Neural crest cell (in vitro differentiated cells): ENCODE measurements around the gene WNT6. TPM values are rescaled to one million over a fixed set of nuclear protein-coding genes. Genes with fewer than 3 reads are reported as not detected.

Experiments used
- DNase-seq: peaks from one replicate; pipeline ENCODE4 v3.0.0; 2021; ENCODE audit warnings: low read depth, mixed read lengths, low spot score
- H3K27ac Mint-ChIP-seq: one replicate; pipeline ENCODE4 v1.8.0; 2021; ENCODE audit warnings: mild to moderate bottlenecking, mixed read lengths; ENCODE audit not compliant: unreplicated experiment
- H3K27me3 Mint-ChIP-seq: 2 replicates; pipeline ENCODE4 v1.8.0; 2021; ENCODE audit warnings: low read depth, mild to moderate bottlenecking, mixed read lengths
- H3K36me3 Mint-ChIP-seq: 2 replicates; pipeline ENCODE4 v1.8.0; 2021; ENCODE audit warnings: low read depth, mild to moderate bottlenecking, mixed read lengths
- H3K4me1 Mint-ChIP-seq: 2 replicates; pipeline ENCODE4 v1.8.0; 2021; ENCODE audit warnings: mixed read lengths
- H3K4me3 Mint-ChIP-seq: one replicate; pipeline ENCODE4 v1.8.0; 2021; ENCODE audit warnings: mild to moderate bottlenecking, mixed read lengths
- H3K9me3 Mint-ChIP-seq: 2 replicates; pipeline ENCODE4 v1.8.0; 2021; ENCODE audit warnings: mixed read lengths
- CTCF ChIP-seq: fragments of 200-600 bp; sonication (generic); conservative IDR thresholded peaks from 2 replicates; pipeline ENCODE4 v1.5.0; 2021; ENCODE audit warnings: antibody characterized with exemption, mild to moderate bottlenecking
- total RNA-seq: library from RNA; stranded (reverse); gene quantifications from 2 replicates; pipeline ENCODE4 v1.2.1, GENCODE V29; 2021

Gene WNT6
- total RNA-seq, 1 donor from 2014 or later = not detected

- H3K4me3 Mint-ChIP-seq = no peak overlapping the region
- no peak for DNase-seq
Measured at GRCh38 chr2:218850796-218851195, 8.8 kb upstream of the WNT6 start.

GRCh38 chr2:218851286-218851685 is 8.3 kb upstream of the WNT6 start:
- TF ChIP-seq CTCF = no peak
- Mint-ChIP-seq H3K27me3 (peaks cover 73% of the 10 kb centered on the region), H3K4me1 (no peaks in the 10 kb centered on the region), H3K36me3 (peaks cover 4% of the 10 kb centered on the region), H3K27ac (no peak overlapping the region), H3K4me3 (no peak overlapping the region), H3K9me3 (peaks cover 5% of the 10 kb centered on the region)
- DNase-seq = no peak

More at GRCh38 chr2:218850796-218851195, 8.8 kb upstream of the WNT6 start:
- Mint-ChIP-seq H3K9me3 (peaks cover 5% of the 10 kb centered on the region), H3K4me1 (no peaks in the 10 kb centered on the region), H3K36me3 (peaks cover 4% of the 10 kb centered on the region), H3K27me3 (peaks cover 68% of the 10 kb centered on the region), H3K27ac (no peak overlapping the region)
- TF ChIP-seq CTCF = no peak

GRCh38 chr2:218852911-218853667 is 6.5 kb upstream of the WNT6 start:
- DNase-seq = peak; percentile 58
- no peaks in the 10 kb centered on the region for H3K9me3 Mint-ChIP-seq
- no peaks in the 10 kb centered on the region for H3K36me3 Mint-ChIP-seq
- no peaks in the 10 kb centered on the region for H3K4me1 Mint-ChIP-seq
- TF ChIP-seq CTCF = peak; percentile 86
- H3K4me3 Mint-ChIP-seq = no peak overlapping the region
- H3K27me3 Mint-ChIP-seq = peaks cover 83% of the 10 kb centered on the region
- H3K27ac Mint-ChIP-seq = peak overlapping the region; percentile 58

- Mint-ChIP-seq H3K4me3 (no peak overlapping the region), H3K4me1 (no peaks in the 10 kb centered on the region), H3K9me3 (no peaks in the 10 kb centered on the region), H3K27me3 (peaks cover 86% of the 10 kb centered on the region), H3K27ac (no peak overlapping the region), H3K36me3 (no peaks in the 10 kb centered on the region)
- no peak for DNase-seq
- TF ChIP-seq CTCF = no peak
Measured at GRCh38 chr2:218853766-218854165, 5.8 kb upstream of the WNT6 start.

- DNase-seq = no peak
- no peak for TF ChIP-seq CTCF
- H3K4me1 Mint-ChIP-seq = no peaks in the 10 kb centered on the region
- H3K27me3 Mint-ChIP-seq = peaks cover 89% of the 10 kb centered on the region
- no peaks in the 10 kb centered on the region for H3K9me3 Mint-ChIP-seq
- H3K36me3 Mint-ChIP-seq = no peaks in the 10 kb centered on the region
- H3K4me3 Mint-ChIP-seq = no peak overlapping the region
- H3K27ac Mint-ChIP-seq = no peak overlapping the region
Measured at GRCh38 chr2:218854860-218855259, 4.7 kb upstream of the WNT6 start.
